Natural killer cell (primary cell): ENCODE data around the gene FAM20B. TPM values are rescaled to one million over a fixed set of nuclear protein-coding genes. Genes with fewer than 3 reads are reported as not detected.

ENCODE experiments used
- ATAC-seq, 3 donors: fragments of 150-1000 bp in 2 of 3; fragments of 200-7000 bp in 1 of 3; cut with Tn5 transposase; 1 replicate in 1 of 3; 2 replicates in 2 of 3; pipeline ENCODE4 v1.10.0; 2021; ENCODE audit warnings: mild to moderate bottlenecking in 2 of 3, moderate library complexity in 2 of 3
- DNase-seq, 2 donors: peaks; one replicate each; pipeline versions ENCODE4 v3.0.0 to v3.0.0-alpha.2; 2013 to 2021; ENCODE audit warnings: mixed read lengths in 1 of 2
- H3K27ac ChIP-seq: one replicate; pipeline ENCODE4 v1.5.1; 2013; ENCODE audit warnings: mild to moderate bottlenecking, low read length
- H3K27me3 ChIP-seq: one replicate; pipeline ENCODE4 v1.6.1; 2013; ENCODE audit warnings: low read length; ENCODE audit not compliant: control insufficient read depth, insufficient read depth
- H3K36me3 ChIP-seq: one replicate; pipeline ENCODE4 v1.6.1; 2013; ENCODE audit warnings: low read length; ENCODE audit not compliant: control insufficient read depth, insufficient read depth
- H3K4me1 ChIP-seq: one replicate; pipeline ENCODE4 v1.6.1; 2013; ENCODE audit warnings: low read length; ENCODE audit not compliant: control insufficient read depth, insufficient read depth
- H3K4me3 ChIP-seq: one replicate; pipeline ENCODE4 v1.5.1; 2013; ENCODE audit warnings: low read length
- H3K9me3 ChIP-seq: one replicate; pipeline ENCODE4 v1.6.1; 2013; ENCODE audit warnings: low read length; ENCODE audit not compliant: control insufficient read depth, insufficient read depth
- H3K27ac Mint-ChIP-seq, 2 donors: one replicate each; pipeline ENCODE4 v1.8.0; 2022; ENCODE audit warnings: mild to moderate bottlenecking in 2 of 2, mixed read lengths in 2 of 2, moderate library complexity in 1 of 2
- H3K27me3 Mint-ChIP-seq, 2 donors: one replicate each; pipeline ENCODE4 v1.8.0; 2022; ENCODE audit warnings: low read depth in 2 of 2, mixed read lengths in 2 of 2
- H3K36me3 Mint-ChIP-seq: one replicate; pipeline ENCODE4 v1.8.0; 2022; ENCODE audit warnings: mixed read lengths
- H3K4me1 Mint-ChIP-seq, 2 donors: one replicate each; pipeline ENCODE4 v1.8.0; 2022; ENCODE audit warnings: mixed read lengths in 2 of 2
- H3K4me3 Mint-ChIP-seq: one replicate; pipeline ENCODE4 v1.8.0; 2022; ENCODE audit warnings: mild to moderate bottlenecking, moderate library complexity, mixed read lengths
- H3K9me3 Mint-ChIP-seq, 2 donors: one replicate each; pipeline ENCODE4 v1.8.0; 2022; ENCODE audit warnings: mixed read lengths in 2 of 2
- WGBS: methylation state at CpG from one replicate; pipeline ENCODE4 v1.1.7; 2013; ENCODE audit warnings: missing lambda C conversion rate; ENCODE audit not compliant: insufficient coverage; 5-methylcytosine and 5-hydroxymethylcytosine counted together
- intact Hi-C: fragments of 100-400 bp; cut with micrococcal nuclease; formaldehyde crosslinking; loops from one replicate; pipeline ENCODE4 v1.14.2; 2022
- total RNA-seq, 4 donors: library from RNA; stranded (reverse); fragments of 120-200 nt in 1 of 4; gene quantifications; one replicate each; pipeline versions ENCODE4 v1.2.3 to v1.2.4, GENCODE V29; 2013 to 2022
- TF ChIP-seq, protein P1 (sequence below): fragments of 200-600 bp; IDR thresholded peaks from one replicate; pipeline ENCODE4 v1.8.0; 2022; ENCODE audit warnings: antibody characterized with exemption

The FAM20B gene
- total RNA-seq, 3 donors from 2014 or later (not counting 1 experiment from before 2014, with no cell fraction given) = 27.6 to 35.2 (median 29.0) TPM

DNA sequence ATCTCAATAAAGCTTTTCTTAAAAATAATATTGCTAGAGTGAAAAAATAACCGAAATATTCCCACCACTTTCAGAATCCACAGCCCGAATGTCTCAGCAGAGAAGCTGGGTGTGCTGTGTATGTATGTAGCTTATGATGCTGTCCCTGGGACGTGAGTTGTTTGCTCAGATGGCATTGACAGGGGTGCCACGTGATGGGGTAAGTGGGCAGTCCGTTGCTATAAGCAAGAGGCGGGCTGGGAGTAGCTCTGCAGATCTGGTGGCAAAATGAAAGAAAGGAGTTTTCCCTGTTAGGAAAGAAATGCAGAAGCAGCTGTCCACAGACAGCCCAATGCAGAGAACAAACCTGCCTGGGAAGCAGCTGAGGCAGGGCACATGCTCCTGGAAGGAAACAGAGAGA, 3.8 kb upstream of the FAM20B start:
- H3K27me3 Mint-ChIP-seq = peaks cover 12 to 18% of the 10 kb centered on the region in 2 donors
- H3K9me3 Mint-ChIP-seq = no peaks in the 10 kb centered on the region
- H3K4me1 Mint-ChIP-seq = peaks cover 17 to 20% of the 10 kb centered on the region in 2 donors
- Histone ChIP-seq H3K4me1 (peaks cover 10% of the 10 kb centered on the region), H3K9me3 (no peaks in the 10 kb centered on the region), H3K27me3 (no peaks in the 10 kb centered on the region), H3K36me3 (no peaks in the 10 kb centered on the region), H3K4me3 (no peak overlapping the region), H3K27ac (no peak overlapping the region)
- WGBS = 40% methylated on average over 5 of the region's 6 CpGs
- DNase-seq = no peak
- H3K27ac Mint-ChIP-seq = no peak overlapping the region
- H3K36me3 Mint-ChIP-seq = no peaks in the 10 kb centered on the region
- H3K4me3 Mint-ChIP-seq = no peak overlapping the region
- no peak for ATAC-seq
- TF ChIP-seq, protein P1, sequence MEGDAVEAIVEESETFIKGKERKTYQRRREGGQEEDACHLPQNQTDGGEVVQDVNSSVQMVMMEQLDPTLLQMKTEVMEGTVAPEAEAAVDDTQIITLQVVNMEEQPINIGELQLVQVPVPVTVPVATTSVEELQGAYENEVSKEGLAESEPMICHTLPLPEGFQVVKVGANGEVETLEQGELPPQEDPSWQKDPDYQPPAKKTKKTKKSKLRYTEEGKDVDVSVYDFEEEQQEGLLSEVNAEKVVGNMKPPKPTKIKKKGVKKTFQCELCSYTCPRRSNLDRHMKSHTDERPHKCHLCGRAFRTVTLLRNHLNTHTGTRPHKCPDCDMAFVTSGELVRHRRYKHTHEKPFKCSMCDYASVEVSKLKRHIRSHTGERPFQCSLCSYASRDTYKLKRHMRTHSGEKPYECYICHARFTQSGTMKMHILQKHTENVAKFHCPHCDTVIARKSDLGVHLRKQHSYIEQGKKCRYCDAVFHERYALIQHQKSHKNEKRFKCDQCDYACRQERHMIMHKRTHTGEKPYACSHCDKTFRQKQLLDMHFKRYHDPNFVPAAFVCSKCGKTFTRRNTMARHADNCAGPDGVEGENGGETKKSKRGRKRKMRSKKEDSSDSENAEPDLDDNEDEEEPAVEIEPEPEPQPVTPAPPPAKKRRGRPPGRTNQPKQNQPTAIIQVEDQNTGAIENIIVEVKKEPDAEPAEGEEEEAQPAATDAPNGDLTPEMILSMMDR = no peak
- intact Hi-C loops = no loop called here

DNA sequence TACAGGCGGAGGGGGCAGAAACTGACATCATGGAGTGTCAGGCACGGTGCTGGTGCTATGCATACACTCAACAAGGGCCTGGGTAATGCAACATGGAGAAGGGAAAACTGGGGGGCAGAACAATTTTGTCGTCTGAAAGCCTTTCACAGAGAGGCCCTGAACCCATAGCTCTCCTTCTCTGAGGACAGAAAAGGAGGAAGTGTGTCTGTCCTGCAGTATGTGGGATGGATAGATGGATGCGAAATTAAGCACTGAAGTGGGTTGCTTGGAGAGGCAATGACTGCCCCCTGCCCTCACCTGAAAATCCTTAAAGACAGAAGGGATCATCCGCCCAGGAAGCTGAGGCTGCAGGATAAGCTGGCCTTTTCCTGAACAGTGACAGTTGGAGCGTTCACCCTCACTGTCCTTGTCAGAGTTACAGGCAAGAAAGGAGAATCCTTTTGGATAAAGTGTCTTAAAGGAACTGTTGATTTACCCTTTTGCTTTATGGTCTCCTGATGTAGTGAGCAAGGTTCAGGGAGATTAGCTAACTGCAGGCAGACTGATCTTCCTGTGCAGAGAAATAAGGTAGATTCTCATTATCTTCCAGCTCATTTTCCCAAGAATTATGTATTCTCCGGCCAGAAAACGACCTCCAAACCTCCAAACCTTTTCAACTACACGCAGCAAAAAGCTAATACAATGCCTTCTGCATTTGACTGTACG, 1.6 kb upstream of the FAM20B start:
- TF ChIP-seq, protein P1 = no peak
- DNase-seq (no peak), ATAC-seq (no peak)
- H3K9me3 ChIP-seq = no peaks in the 10 kb centered on the region
- Mint-ChIP-seq H3K9me3 (no peaks in the 10 kb centered on the region), H3K27me3 (peaks cover 12 to 18% of the 10 kb centered on the region in 2 donors), H3K36me3 (no peaks in the 10 kb centered on the region), H3K27ac (peak overlapping the region; percentile 79 to 94), H3K4me3 (peak overlapping the region; percentile 93), H3K4me1 (peaks cover 34 to 38% of the 10 kb centered on the region in 2 donors)
- intact Hi-C loops = no loop called here
- no peak overlapping the region for H3K4me3 ChIP-seq
- H3K27ac ChIP-seq = no peak overlapping the region
- H3K4me1 ChIP-seq = peaks cover 9% of the 10 kb centered on the region
- H3K27me3 ChIP-seq = no peaks in the 10 kb centered on the region
- WGBS = 89% methylated on average over 10 of the region's 10 CpGs
- no peaks in the 10 kb centered on the region for H3K36me3 ChIP-seq

DNA sequence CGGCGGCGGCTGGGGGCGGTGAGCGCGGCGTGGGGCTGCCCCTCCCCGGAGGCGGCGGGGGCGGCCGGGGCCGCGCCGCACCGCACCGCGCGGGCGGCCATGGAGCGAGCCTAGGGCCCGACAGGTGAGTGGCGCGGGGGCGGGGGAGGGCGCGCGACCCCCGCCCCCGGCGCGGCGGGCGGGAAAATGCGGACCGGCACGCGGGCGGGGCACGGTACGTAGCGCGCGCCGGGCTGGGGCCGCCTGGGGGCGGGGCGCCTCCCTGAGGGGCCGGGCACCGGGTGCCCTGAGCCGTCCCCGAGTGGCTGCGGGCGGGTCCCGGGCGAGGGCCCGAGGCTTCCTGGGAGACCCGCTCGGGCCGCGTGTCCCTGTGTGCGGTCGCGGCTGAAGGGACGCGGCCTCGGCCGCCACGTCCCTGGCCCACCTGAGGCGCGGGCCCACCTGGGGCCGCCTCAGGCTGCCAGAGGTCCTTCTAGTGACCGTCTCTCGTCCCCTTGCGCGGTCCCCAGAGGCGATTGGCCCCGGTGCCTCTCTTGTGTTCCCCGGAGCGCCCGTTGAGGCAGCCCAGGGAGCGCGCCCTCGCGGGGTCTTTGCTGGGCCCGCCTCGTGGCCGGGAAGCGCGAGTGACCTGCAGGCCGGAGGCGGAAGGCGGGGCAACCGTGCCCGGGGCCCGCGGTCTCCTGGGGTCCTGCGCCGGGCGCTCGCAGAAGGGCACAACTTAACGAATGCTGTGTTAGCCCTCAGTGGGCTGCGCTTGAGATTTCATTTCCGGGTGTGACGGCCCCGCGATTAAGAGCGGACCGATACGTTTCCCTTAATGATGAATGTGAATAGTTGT, 500 bp downstream of the FAM20B start:
- peaks cover 48 to 49% of the 10 kb centered on the region in 2 donors for H3K4me1 Mint-ChIP-seq
- intact Hi-C loops = loop anchor here (1.0 to 5.0 kb wide), 4 partner anchors 56 to 856 kb away; partner anchors contain the start of genes AXDND1, SOAT1, TOR1AIP1 and TOR3A

More for the DNA sequence above, 500 bp downstream of the FAM20B start:
- Mint-ChIP-seq H3K36me3 (no peaks in the 10 kb centered on the region), H3K9me3 (no peaks in the 10 kb centered on the region), H3K27ac (peak overlapping the region; percentile 84 to 95), H3K4me3 (peak overlapping the region; percentile 93), H3K27me3 (peaks cover 3 to 10% of the 10 kb centered on the region in 2 donors)
- H3K4me1 ChIP-seq = peaks cover 9% of the 10 kb centered on the region
- no peaks in the 10 kb centered on the region for H3K36me3 ChIP-seq
- H3K27ac ChIP-seq = peak overlapping the region; percentile 95
- ATAC-seq = peak; percentile 75 to 88 (median 77)
- TF ChIP-seq, protein P1 = no peak
- WGBS = under 1% methylated on average over 110 of the region's 110 CpGs
- H3K27me3 ChIP-seq = no peaks in the 10 kb centered on the region
- peak; percentile 70 to 85 for DNase-seq
- no peaks in the 10 kb centered on the region for H3K9me3 ChIP-seq
- peak overlapping the region; percentile 67 for H3K4me3 ChIP-seq
